Hepatocyte (in vitro differentiated cells): ENCODE data around the gene SLC2A13. TPM values are rescaled to one million over a fixed set of nuclear protein-coding genes. Genes with fewer than 3 reads are reported as not detected.

ENCODE experiments used
- DNase-seq: peaks from one replicate; pipeline ENCODE4 v3.0.0-alpha.2; 2016; ENCODE audit warnings: low spot score
- H2AFZ ChIP-seq: fragments of 200-600 bp; sonication (generic); 2 replicates; pipeline ENCODE4 v1.6.0; 2016; ENCODE audit warnings: antibody characterized with exemption, mild to moderate bottlenecking
- H3K27ac ChIP-seq: fragments of 200-600 bp; sonication (generic); 2 replicates; pipeline ENCODE4 v1.5.1; 2016; ENCODE audit warnings: mild to moderate bottlenecking
- H3K27me3 ChIP-seq: fragments of 200-600 bp; sonication (generic); 2 replicates; pipeline ENCODE4 v1.6.1; 2016
- H3K36me3 ChIP-seq: fragments of 200-600 bp; sonication (generic); replicated peaks from 2 replicates; pipeline ENCODE4 v1.5.1; 2016; ENCODE audit warnings: low read depth; ENCODE audit not compliant: insufficient read depth
- H3K4me1 ChIP-seq: fragments of 200-600 bp; sonication (generic); 2 replicates; pipeline ENCODE4 v1.5.1; 2016; ENCODE audit warnings: mild to moderate bottlenecking, moderate library complexity; ENCODE audit not compliant: insufficient read depth
- H3K4me2 ChIP-seq: fragments of 200-600 bp; sonication (generic); 2 replicates; pipeline ENCODE4 v1.6.0; 2016
- H3K4me3 ChIP-seq: fragments of 200-600 bp; sonication (generic); 2 replicates; pipeline ENCODE4 v1.5.1; 2016; ENCODE audit warnings: mild to moderate bottlenecking
- H3K79me2 ChIP-seq: fragments of 200-600 bp; sonication (generic); 2 replicates; pipeline ENCODE4 v1.6.0; 2017; ENCODE audit warnings: mild to moderate bottlenecking
- H3K9me2 ChIP-seq: fragments of 200-600 bp; sonication (generic); replicated peaks from 2 replicates; pipeline ENCODE4 v1.6.0; 2017; ENCODE audit warnings: mild to moderate bottlenecking; ENCODE audit not compliant: insufficient read depth
- H3K9me3 ChIP-seq: fragments of 200-600 bp; sonication (generic); 2 replicates; pipeline ENCODE4 v1.5.1; 2016; ENCODE audit warnings: low read depth, mild to moderate bottlenecking
- H4K20me1 ChIP-seq: fragments of 200-600 bp; sonication (generic); 2 replicates; pipeline ENCODE4 v1.6.0; 2016; ENCODE audit warnings: mild to moderate bottlenecking; ENCODE audit not compliant: insufficient read depth, poor library complexity, severe bottlenecking
- CTCF ChIP-seq: fragments of 200-600 bp; sonication (generic); IDR thresholded peaks from 2 replicates; pipeline ENCODE4 v1.5.1; 2016; ENCODE audit warnings: antibody characterized with exemption, mild to moderate bottlenecking; ENCODE audit not compliant: poor library complexity
- EZH2 ChIP-seq: fragments of 200-600 bp; sonication (generic); IDR thresholded peaks from 2 replicates; pipeline ENCODE4 v1.6.1; 2016; ENCODE audit warnings: antibody characterized with exemption, mild to moderate bottlenecking, borderline replicate concordance
- EZH2phosphoT487 ChIP-seq: fragments of 200-600 bp; sonication (generic); IDR thresholded peaks from one replicate; pipeline ENCODE4 v1.6.1; 2018; ENCODE audit warnings: antibody characterized with exemption, mild to moderate bottlenecking, low read depth, moderate library complexity; ENCODE audit not compliant: unreplicated experiment, severe bottlenecking
- whole genome bisulfite sequencing: methylation state at CpG from one replicate; pipeline ENCODE4 v1.1.6; 2016; ENCODE audit warnings: low lambda C conversion rate; ENCODE audit errors: missing lambda C conversion rate; 5-methylcytosine and 5-hydroxymethylcytosine counted together
- polyA plus RNA-seq: library from polyadenylated mRNA; unstranded; fragments of >200 nt; fragmentation: Nextera tagmentation; extraction: Ambion mirVana; gene quantifications from 2 replicates; pipeline ENCODE4 v1.2.1, GENCODE V29; 2016
- total RNA-seq: library from RNA; depleted of rRNA; stranded (reverse); fragments of >200 nt; gene quantifications from 2 replicates; pipeline ENCODE4 v1.2.3, GENCODE V29; 2014

SLC2A13 gene
- total and polyA plus RNA-seq, 2 experiments from 2014 or later: 12.1 to 21.1 TPM

GRCh38 chr12:40104461-40105264 lies 1.2 kb downstream of the SLC2A13 start:
- no peaks in the 10 kb centered on the region for H3K9me3 ChIP-seq
- no peaks in the 10 kb centered on the region for H3K36me3 ChIP-seq
- H3K9me2 ChIP-seq: no peaks in the 10 kb centered on the region
- H4K20me1 ChIP-seq: peaks cover 6% of the 10 kb centered on the region
- TF ChIP-seq EZH2phosphoT487 (no peak), CTCF (no peak), EZH2 (no peak)
- H3K27ac ChIP-seq: peak overlapping the region; percentile 75
- WGBS: 12% methylated on average over 19 of the region's 20 CpGs
- no peaks in the 10 kb centered on the region for H3K27me3 ChIP-seq
- H3K4me2 ChIP-seq: peak overlapping the region; percentile 97
- DNase-seq: peak; percentile 30
- H3K79me2 ChIP-seq: peaks cover 50% of the 10 kb centered on the region
- peaks cover 15% of the 10 kb centered on the region for H3K4me1 ChIP-seq
- peak overlapping the region; percentile 98 for H2AFZ ChIP-seq
- peak overlapping the region; percentile 98 for H3K4me3 ChIP-seq

- Histone ChIP-seq H3K4me2 (peak overlapping the region; percentile 97), H3K27me3 (no peaks in the 10 kb centered on the region), H3K4me3 (no peak overlapping the region), H2AFZ (no peak overlapping the region), H3K27ac (no peak overlapping the region), H3K9me2 (no peaks in the 10 kb centered on the region), H3K9me3 (no peaks in the 10 kb centered on the region), H4K20me1 (peaks cover 6% of the 10 kb centered on the region), H3K79me2 (peaks cover 56% of the 10 kb centered on the region), H3K4me1 (peaks cover 15% of the 10 kb centered on the region), H3K36me3 (no peaks in the 10 kb centered on the region)
- 47% methylated on average over 3 of the region's 3 CpGs for WGBS
- no peak for TF ChIP-seq EZH2phosphoT487
- no peak for TF ChIP-seq EZH2
- no peak for TF ChIP-seq CTCF
- DNase-seq: no peak
Measured at GRCh38 chr12:40103043-40103442, 2.8 kb downstream of the SLC2A13 start.

GRCh38 chr12:40101747-40102146 lies 4.1 kb downstream of the SLC2A13 start:
- no peaks in the 10 kb centered on the region for H3K9me2 ChIP-seq
- no peak overlapping the region for H3K27ac ChIP-seq
- peaks cover 6% of the 10 kb centered on the region for H4K20me1 ChIP-seq
- TF ChIP-seq EZH2phosphoT487 (no peak), CTCF (no peak), EZH2 (no peak)
- peaks cover 69% of the 10 kb centered on the region for H3K79me2 ChIP-seq
- no peaks in the 10 kb centered on the region for H3K27me3 ChIP-seq
- no peak overlapping the region for H3K4me2 ChIP-seq
- no peak for DNase-seq
- no peak overlapping the region for H3K4me3 ChIP-seq
- H3K36me3 ChIP-seq: no peaks in the 10 kb centered on the region
- H3K9me3 ChIP-seq: no peaks in the 10 kb centered on the region
- H3K4me1 ChIP-seq: peaks cover 15% of the 10 kb centered on the region
- WGBS: 89% methylated on average over 1 of the region's 1 CpG
- H2AFZ ChIP-seq: no peak overlapping the region
